Stimulated activated CD4-positive, alpha-beta T cell treated with anti-CD3 and anti-CD28 coated beads, TNF-alpha, amount 100 ng/mL, for 48 hours (primary cell): ENCODE results near the gene SNAP25.

ENCODE experiments used
- DNase-seq, 3 donors: peaks; one replicate each; pipeline ENCODE4 v3.0.0-alpha.2; 2020; ENCODE audit warnings: low read depth in 3 of 3

Gene SNAP25

GRCh38 chr20:10304471-10305046 is 85.9 kb downstream of the SNAP25 start:
- no peak for DNase-seq

GRCh38 chr20:10306440-10307358 is 88.1 kb downstream of the SNAP25 start:
- no peak for DNase-seq

- DNase-seq, result no peak
Observed at GRCh38 chr20:10307359-10307735, 88.7 kb downstream of the SNAP25 start.

GRCh38 chr20:10308652-10309051 is 90.0 kb downstream of the SNAP25 start:
- DNase-seq, result no peak

GRCh38 chr20:10309326-10309725 is 90.7 kb downstream of the SNAP25 start:
- no peak for DNase-seq

- no peak for DNase-seq
Observed at GRCh38 chr20:10312111-10312510, 93.5 kb downstream of the SNAP25 start.

- no peak for DNase-seq
Observed at GRCh38 chr20:10313215-10313614, 94.6 kb downstream of the SNAP25 start.

- no peak for DNase-seq
Observed at GRCh38 chr20:10313701-10314100, 95.1 kb downstream of the SNAP25 start.

GRCh38 chr20:10314198-10314597 is 95.6 kb downstream of the SNAP25 start:
- DNase-seq, result no peak

- DNase-seq, result no peak
Observed at GRCh38 chr20:10315138-10315537, 96.5 kb downstream of the SNAP25 start.

- DNase-seq, result no peak
Observed at GRCh38 chr20:10316582-10316981, 98.0 kb downstream of the SNAP25 start.

GRCh38 chr20:10318291-10319024 is 99.8 kb downstream of the SNAP25 start:
- DNase-seq, result no peak

GRCh38 chr20:10319855-10320254 is 101.2 kb downstream of the SNAP25 start:
- DNase-seq, result no peak

GRCh38 chr20:10321138-10321717 is 102.6 kb downstream of the SNAP25 start:
- no peak for DNase-seq

- DNase-seq, result no peak
Observed at GRCh38 chr20:10322073-10323012, 103.7 kb downstream of the SNAP25 start.

- no peak for DNase-seq
Observed at GRCh38 chr20:10323729-10324128, 105.1 kb downstream of the SNAP25 start.

GRCh38 chr20:10324198-10324847 is 105.7 kb downstream of the SNAP25 start:
- DNase-seq, result no peak

GRCh38 chr20:10328897-10329255 is 110.2 kb downstream of the SNAP25 start:
- no peak for DNase-seq

- no peak for DNase-seq
Observed at GRCh38 chr20:10329387-10330005, 110.9 kb downstream of the SNAP25 start.

- no peak for DNase-seq
Observed at GRCh38 chr20:10330071-10330470, 111.4 kb downstream of the SNAP25 start.
